ENCODE data around the gene ZFP1.
"Not testable (repeated sequence)": the region's sequence is repeated elsewhere in the genome, so short reads cannot be mapped to it uniquely, and the experiment has no call there.

ZFP1 gene

DNA sequence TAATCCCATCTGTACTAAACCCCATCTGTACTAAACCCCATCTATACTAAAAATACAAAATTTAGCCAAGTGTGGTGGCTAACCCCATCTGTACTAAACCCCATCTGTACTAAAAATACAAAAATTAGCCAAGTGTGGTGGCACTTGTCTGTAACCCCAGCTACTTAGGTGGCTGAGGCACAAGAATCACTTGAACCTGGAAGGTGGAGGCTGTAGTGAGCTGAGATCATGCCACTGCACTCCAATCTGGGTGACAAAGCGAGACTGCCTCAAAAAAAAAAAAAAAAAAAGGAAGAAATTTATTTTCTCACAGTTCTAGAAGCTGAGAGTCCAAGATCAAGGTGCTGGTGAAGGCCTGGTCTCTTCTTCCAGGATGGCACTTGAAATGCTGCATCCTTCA is 12.1 kb downstream of the ZFP1 start:
- no peak for DNase-seq

DNA sequence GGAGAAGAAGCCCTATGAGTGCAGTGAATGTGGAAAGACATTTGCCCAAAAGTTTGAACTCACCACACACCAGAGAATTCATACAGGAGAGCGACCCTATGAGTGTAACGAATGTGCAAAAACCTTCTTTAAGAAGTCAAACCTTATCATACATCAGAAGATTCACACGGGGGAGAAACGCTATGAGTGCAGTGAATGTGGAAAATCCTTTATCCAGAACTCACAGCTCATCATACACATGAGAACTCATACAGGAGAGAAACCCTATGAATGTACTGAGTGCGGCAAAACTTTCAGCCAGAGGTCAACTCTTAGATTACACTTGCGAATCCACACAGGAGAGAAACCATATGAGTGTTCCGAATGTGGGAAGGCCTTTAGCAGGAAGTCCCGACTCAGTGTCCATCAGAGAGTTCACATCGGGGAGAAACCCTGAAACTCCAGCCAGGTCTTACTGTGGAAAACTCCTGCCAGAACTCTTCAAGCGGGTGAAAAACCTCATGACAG is 21.6 kb downstream of the ZFP1 start:
- no peak for DNase-seq

DNA sequence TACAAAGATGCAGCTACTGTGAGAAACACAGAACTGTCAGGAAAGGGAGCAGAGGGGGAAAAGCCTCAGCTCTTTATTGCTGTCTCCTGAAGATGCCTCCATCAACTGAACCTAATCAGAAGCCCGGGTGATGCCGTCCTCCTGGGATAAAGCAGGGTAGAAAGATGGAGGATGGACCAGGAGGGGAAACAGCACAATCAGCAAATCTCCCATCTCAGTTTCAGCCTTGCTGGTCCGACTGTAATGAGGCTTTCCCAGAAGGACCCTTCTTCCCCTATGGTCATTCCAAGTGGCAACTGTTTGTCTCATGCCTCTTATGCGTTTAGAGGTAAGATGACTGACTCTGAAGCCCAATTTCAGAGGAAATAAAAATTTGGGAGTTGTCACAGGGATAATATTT is 24.3 kb downstream of the ZFP1 start:
- no peak for DNase-seq

DNA sequence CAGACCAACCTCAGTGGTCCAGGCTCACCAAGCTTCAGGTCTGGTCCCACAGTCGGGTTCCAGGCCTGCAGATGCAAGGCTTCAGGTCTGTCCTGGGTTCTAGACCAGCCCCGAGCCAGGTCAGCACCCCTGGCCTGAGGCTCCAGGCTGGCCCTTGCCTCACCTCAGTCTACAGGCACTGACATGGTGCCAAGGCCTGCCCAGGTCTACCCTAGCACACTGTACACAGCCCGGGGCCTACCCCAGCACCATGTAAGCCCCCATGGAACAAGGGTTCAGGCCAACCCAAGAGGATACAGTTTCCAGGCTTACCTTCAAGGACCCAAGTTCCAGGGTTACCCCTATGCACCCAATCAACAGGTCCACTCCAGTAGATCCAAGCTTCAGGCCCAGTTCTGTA is 26.8 kb downstream of the ZFP1 start:
- no peak for DNase-seq

DNA sequence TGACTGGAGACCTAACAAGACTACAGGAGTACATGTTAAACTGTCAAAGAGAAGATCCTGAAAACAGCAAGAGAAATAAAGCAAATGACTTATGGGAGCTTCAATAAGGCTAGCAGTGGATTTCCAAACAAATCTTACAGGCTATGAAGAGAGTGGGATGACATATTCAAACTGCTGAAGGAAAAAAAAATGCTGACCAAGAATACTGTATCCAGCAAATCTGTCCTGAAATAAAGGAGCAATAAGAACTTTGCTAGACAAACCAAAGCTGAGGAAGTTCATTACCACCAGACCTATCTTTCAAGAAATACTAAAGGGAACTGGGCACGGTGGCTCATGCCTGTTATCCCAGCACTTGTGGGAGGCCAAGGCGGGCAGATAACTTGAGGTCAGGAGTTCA is 28.6 kb downstream of the ZFP1 start:
- DNase-seq: no peak

DNA sequence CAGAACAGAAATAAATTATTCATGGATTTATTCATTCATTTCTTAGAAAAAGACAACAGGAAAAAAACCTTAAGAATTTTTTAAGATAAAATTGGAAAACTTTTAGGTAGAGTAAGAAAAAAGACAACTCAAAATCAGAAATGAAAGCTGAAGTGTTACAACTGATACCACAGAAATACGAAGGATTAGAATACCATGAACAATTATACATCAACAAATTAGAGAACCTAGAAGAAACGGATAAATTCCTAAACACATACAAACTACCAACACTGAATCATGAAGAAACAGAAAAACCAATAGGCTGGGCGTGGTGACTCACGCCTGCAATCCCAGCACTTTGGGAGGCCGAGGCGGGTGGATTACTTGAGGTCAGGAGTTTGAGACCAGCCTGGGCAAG is 30.9 kb downstream of the ZFP1 start:
- DNase-seq: no peak

DNA sequence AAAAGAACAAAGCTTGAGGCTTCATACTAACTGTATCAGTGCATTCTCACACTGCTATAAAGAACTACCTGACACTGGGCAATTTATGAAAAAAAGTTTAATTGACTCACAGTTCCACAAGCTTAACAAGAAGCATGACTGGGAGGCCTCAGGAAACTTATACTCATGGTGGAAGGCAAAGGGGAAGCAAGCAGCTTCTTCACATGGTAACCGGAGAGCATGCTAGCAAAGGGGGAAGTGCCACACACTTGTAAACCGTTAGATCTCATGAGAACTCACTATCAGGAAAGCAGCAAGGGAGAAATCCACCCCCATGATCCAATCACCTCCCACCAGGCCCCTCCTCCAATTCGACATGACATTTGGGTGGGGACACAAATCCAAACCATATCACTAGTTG is 33.3 kb downstream of the ZFP1 start:
- no peak for DNase-seq

DNA sequence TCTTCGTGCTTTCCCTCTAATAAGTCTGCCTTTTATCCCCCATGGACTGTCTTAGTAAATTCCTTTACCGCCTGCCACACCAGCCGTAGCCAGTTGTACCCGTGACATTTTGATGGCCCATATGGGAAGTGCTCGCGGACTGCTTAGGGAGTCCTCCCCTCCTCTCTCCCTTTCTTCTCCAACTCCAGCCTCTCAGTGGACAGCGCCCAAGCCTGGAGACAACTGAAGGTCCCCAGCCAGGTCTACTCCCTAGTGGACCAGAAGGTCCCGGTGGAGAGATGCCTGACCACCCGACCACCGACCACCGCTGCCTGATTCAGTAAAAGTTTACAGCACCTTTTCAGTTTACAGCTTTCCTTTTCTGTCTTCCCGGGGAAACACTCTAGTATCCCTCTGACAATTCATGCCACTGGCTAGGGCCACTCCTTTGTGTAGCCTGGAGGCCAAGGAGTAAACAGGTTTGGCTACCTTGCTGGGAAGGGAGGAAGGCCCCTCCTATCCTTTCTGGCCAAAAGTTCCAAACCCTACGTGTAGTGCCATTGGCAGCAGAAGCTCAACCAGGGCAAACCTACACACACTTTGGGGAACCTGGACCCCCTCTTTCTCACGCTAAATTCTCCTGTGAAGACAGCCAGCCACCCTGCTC is 40.6 kb downstream of the ZFP1 start:
- no peak for DNase-seq

DNA sequence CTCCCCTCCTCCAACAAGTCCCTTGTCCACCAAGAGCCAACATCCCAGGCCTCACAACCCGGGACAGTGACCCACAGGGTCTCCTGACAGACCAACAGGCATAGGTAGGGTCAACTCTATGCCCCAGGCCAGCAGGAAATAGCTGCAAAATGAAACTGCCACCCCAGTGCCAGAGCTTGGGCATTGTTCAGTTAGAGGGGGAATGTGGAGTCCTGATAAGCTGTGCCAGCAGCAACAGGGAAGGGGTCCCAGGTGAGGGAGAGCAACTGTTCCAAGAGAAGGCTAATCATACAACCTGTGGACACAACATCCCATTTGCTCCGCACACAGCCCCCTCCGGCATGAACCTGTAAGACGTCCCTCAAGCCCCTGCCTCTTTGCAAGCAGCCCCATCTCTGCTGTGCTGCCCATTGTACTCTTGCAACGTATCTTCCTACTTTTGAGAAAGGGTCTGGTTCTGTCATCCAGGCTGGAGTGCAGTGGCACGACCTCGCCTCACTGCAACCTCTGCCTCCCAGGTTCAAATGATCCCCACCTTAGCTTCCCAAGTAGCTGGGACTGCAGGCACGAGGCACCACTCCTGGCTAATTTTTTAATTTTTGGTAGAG is 41.4 kb downstream of the ZFP1 start:
- DNase-seq: no peak

DNA sequence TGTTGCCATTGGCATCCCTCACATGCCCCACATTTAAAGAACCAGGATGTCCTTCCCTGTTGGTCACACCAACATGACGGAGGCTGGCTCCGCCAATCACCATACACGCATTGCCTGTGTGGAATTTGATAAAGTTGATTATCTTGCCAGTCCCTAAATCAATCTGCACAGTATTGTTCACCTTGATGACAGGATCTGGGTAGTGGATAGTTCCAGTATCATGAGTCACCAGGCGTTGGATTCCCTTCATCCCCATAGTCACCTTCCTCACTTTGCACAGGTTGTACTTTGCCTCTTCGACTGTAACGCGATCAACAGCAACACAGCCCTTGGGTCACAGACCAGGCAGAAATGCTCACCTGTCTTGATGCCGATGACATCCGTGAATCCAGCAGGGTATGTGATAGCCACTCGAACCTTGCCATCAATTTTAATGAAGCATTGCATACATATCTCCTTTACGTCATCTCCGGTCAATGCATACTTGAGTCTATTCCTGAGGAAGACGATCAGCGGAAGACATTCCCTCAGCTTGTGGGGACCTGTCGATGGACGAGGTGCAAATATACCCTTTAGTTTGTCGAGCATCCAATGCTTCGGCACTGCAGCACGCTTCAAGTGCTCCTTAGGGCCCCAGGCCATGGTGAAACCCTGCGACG is 44.4 kb downstream of the ZFP1 start:
- DNase-seq: no peak

DNA sequence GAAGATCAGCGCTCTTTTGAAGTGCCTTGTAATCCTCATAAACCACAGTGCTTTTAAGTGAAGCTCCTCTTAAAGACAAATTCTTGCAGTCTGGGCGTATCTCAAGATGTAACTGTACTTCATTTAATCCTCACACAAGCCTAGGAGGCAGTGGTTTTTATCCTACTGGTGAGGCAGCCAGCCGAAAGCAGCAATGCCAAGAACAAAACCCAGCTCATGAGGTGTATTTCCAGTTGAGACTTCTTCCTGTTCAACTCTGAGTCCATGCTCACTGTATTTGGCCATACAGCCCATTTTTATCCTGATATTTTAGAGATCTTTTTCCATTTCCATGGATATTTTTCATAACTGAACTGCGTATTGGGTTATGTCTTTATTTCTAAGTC is 44.9 kb downstream of the ZFP1 start:
- DNase-seq: no peak

DNA sequence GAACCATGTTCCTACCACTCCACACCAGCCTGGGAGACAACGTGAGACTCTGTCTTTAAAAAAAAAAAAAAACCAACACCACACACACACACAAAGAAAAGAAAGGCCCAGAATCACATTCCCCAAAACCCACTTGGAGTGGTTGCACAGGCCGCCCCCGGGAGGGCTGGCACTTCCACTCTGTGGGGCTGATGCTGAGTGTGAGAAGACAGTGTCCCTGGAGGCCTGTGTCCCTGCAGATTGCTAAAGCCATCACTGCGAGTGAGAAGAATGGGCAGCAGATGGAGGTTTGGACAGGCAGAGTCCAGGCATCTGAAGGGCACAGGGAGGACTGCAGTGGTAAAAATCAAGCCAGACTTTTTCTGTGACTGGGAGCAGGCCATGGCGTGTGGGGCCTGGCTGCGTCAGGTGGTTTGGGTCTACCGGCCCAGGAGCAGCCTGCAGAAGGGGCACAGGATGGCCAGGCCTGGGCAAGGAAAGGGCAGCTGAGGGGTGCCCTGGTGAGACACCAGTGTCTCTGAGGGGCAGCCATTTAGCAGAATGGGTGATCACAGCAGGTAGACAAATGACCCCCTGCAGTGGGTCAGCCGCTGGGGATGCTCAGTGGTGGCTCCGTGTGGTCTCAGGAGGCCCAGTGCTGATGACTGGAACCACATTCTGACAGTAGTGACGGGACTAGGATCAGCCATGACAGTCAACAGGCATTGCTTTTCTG is 45.6 kb downstream of the ZFP1 start:
- no peak for DNase-seq

DNA sequence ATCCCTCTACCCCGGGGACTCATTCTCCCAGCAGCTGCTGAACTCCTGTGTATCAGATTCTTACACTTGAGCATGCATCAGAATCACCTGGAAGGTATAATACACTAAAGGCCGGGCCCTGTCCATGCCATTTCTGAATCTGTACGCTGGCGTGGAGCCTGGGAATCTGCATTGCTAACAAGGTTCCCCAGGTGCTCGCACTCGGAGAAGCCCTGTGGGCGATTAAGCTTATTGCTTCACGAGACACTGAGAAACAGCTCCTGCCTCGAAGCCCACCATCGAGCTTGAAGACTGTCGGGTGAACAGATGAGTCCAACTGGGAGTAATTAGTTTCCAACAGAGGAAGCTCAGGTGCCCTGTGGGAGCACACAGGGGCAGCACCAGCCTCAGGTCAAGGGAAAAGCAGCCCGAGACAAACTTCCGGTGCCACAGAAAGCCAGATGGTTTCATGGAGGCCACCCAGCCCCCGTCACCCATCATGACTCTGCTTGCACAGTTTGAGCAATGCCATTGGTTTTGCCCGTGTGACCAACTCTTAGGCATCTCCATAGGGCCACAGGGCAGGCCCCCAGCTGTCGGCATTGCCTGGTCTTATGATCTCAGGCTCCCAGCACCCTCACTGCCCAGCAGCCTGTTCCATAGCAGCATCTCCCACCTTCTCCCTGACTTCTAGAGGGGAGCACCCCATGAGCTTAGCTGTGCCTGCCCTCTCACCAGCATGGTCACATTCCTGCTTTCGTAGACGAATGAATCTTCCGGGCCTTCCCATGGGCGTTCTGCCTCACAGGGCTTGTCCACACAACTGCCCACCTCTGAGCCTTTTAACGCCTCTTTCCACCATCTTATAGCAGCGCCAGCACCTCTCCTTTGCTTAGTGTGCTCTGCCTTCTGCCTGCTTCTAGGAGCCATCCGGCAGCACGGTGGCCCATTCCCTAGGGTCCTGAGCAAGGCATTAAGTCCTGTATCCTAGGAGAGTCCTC is 47.8 kb downstream of the ZFP1 start:
- DNase-seq: no peak

DNA sequence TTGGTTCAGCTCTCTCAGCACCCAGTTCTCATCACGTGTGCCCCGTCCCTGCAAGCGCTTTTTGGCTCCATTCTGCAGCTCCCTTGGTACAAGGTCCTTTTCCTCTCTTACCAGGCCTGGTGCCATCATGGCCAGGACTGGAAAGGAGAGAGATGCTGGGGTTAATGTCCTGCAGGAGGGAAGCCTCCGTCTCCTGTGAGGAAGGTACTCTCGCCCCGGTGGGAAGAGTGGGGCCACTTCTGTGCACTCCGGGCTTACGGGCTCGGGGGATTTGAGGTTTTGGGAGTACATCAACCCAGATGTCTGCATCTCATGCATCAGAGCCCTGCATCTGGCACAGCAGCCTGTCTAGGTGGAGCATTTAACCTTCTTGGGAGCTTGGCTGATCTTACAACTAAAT is 48.5 kb downstream of the ZFP1 start:
- no peak for DNase-seq

DNA sequence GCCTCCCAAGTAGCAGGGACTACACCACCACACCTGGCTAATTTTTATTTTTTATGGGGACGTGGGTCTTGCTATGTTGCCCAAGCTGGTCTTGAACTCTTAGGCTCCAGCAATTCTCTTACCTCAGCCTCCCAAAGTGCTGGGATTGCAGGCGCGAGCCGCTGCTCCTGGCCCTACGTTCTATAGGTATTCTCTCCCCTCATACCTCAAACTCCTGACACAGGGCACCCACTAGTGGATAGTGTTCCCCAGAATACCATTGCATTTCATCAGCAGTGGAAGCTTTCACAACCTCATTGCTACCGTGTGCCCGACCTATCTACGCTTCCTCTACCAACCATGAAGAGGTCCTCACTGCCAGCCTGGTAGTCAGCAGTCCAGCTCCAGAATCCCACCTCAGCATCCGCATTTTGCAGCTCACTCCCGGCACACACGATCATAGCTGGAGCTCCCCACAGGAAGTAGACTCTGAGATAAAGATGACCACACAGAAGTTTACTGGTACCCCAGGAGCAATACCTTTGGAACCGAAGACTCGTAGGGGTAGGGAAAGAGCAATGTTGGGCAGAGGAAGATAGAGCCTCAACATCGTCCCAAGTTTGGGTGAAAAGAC is 49.3 kb downstream of the ZFP1 start:
- no peak for DNase-seq

DNA sequence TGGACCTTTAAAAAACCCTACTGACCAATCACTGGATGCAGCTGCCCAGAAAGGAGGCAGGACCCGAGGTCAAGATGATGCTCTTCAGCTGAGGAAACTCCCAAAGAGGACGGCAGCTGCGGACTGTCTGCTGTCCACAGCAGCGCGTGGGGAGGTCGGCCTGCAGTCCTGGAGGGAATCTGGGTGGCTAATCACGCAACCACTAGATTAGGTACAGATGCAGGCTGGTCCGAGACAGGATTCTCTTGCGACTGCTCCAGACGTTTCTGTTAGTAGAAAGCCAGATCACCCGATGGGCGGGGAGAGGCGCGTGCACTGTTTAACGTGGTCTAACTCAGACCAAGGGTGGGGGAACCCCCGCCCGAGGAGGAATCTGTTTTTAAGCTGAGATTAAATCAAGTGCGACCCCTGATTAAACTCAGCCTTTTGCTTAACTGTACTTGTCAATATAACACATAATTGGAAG is 49.8 kb downstream of the ZFP1 start:
- no peak for DNase-seq

DNA sequence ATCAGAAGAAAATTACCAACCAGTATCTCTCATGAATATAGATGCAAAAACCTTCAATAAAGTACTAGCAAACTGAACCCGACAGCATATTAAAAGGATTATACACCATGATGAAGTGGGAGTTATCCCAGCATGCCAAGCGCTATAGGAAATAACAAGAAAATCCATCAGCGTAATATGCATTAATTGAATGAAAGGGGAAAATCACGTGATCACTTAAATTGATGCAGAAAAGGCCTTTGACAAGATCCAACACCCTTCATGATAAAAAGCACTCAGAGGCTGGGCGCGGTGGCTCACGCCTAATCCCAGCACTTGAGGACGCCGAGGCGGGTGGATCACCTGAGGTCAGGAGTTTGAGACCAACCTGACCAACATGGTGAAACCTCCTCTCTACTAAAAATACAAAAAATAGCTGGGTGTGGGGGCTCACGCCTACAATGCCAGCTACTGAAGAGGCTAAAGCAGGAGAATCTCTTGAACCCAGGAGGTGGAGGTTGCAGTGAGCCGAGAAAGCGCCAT is 53.8 kb downstream of the ZFP1 start:
- DNase-seq: no peak

DNA sequence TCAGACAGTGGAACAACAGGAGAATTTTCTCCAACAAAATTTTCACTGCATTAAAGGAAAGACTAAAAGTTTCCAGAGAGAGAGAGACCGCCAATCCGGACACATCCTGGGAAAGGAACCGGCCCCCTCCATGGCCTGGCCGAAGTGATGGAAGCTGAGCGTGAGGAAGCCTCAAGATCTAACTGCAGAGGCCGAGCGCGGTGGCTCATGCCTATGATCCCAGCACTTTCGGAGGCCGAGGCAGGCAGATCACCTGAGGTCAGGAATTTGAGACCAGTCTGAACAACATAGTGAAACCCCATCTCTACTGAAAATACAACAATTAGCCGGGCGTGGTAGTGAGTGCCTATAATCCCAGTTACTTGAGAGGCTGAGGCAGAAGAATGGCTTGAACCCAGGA is 54.8 kb downstream of the ZFP1 start:
- DNase-seq: no peak

DNA sequence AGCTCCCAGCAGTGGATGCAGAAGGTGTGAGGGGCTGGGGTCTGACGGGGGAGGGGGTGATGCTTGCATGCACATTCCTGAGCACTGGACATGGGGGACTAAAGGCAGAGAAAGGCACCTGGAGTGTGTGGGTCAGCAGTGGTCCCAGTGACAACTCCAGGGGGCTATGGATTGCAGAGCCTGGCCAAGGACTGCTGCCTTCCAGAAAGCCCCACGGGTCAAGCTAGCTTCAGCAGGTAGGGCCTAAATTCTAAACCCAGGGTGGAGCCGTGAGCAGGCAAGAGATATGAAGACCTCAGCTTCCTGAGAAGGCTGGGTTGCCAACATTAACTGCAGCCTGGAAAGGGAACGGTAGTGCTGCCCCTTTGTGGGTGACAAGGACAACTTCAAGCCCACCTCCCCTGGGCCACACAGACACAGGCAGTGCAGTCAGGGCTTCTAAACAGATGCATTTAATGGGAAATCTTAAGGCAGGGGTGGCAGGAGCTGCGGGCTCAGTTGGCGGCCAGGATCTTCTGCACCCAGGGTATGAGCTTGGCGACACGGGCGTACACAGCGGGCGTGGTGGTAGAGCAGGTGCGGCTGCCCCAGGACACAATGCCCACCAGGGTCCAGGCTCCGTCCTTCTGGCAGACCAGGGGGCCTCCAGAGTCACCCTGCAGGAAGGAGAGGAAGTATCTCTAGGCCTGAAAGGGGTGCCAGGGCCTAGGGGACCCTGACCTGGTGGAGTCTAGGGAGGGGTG is 55.5 kb downstream of the ZFP1 start:
- DNase-seq: no peak

DNA sequence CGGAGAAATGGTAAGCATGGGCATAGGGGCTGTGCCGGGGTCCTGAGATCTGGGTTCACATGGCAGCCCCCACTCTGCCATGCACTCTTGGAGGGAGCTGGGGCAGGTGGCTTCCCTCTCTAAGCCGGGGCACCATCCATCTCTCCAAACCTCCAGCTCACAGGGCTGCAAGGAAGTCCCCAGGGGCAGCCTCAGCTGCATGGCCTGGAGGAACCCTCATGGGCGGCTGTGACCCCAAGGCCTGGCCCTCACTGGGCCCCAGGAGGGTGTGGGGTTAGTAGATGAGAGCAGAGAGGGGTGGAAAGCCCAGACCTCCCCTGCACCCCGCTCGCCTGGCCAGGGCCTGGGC is 56.1 kb downstream of the ZFP1 start:
- DNase-seq: no peak

DNA sequence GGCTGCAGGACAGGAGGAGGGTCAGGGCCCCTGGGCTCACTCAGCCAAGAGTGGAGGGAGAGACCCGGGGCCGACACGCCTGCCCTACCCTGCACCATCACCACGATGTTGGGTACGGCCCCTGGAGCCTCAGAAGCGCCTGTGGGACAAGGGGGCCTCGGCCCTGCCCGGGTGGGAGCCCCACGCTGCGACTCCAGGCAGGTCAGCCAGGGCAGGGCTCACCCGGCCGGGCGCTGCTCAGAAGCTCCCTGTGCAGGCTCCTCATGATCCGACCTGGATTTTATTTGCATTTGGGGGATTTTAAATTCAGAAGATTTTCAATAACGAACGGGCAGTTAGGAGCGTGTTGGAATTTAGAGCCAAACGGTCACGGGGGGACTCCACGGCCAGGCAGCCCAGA is 56.6 kb downstream of the ZFP1 start:
- DNase-seq: not testable (repeated sequence)

All from stimulated activated CD4-positive, alpha-beta T cell treated with anti-CD3 and anti-CD28 coated beads, Interleukin-4, amount 100 ng/mL, for 4 hours (primary cell).